GM19025 (cell line): Measurements from ENCODE around the gene ZDHHC5.

Source experiments
- ATAC-seq: cut with Tn5 transposase; IDR thresholded peaks from one replicate; pipeline ENCODE4 v1.9.1; 2021; ENCODE audit warnings: mild to moderate bottlenecking, low read depth, moderate library complexity; ENCODE audit not compliant: unreplicated experiment

The ZDHHC5 gene

GRCh38 chr11:57667736-57668433, at the start of gene ZDHHC5:
ZDHHC5 (plus strand) TSS chr11:57668114; CDS start chr11:57673091, 4,977 bp downstream.
- ATAC-seq, result peak; percentile 84

DNA sequence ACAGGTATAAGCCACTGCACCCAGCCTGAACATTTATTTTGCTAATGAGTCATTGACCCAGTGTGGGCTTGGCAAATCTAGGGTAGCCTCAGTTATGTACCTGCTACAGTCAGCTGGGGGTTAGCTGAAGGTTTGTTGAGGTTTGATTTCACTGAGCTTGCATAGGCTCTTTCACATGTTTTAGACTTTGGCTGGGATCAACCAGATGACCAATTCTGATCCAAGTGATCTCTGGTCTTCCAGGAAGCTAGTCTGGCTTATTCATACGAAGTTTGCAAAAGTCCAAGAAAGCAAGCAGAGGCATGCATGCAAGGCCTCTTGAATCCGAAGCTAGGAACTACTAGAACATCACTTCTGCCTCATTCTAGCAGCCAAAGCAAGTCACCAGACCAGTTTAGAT, 49.5 kb upstream of the ZDHHC5 start:
- ATAC-seq, result no peak

DNA sequence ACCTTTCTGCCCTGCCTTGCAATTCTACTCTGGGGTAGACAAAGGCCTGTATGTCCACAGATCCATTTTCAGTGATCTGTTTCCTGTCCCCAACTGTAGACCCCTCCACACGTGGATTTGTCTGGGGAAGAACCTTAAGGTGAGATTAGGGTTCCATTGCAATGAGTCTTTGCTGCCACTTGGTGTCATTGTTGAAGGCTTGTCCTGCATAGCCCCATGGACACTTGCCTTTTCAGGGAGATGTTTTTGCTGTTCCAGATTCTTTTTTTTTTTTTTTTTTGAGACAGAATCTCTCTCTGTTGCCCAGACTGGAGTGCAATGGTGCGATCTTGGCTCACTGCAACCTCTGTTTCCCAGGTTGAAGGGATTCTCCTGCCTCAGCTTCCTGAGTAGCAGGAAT, 48.6 kb upstream of the ZDHHC5 start:
- no peak for ATAC-seq

- ATAC-seq, result no peak
These were observed 47.4 kb upstream of the ZDHHC5 start for GRCh38 chr11:57620467-57620866.

DNA sequence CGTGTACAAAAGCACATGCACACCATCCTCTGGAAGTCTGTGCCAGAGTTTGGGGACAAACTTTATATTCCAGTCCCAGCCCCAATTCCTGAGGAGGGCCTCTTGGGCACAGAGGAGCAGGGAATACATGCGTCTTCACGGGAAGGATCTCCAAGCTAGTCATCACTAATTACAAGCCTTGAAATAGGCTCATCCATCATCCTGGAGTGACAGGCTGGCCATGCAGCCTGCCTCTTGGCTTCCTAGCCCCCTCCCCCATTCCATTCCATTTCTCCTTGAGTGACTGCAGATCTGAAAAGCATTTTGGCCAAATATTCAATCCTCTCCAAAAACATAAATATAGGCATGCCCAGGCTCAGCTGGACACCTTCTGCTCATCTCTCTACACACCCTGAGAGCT, 45.7 kb upstream of the ZDHHC5 start:
- no peak for ATAC-seq

DNA sequence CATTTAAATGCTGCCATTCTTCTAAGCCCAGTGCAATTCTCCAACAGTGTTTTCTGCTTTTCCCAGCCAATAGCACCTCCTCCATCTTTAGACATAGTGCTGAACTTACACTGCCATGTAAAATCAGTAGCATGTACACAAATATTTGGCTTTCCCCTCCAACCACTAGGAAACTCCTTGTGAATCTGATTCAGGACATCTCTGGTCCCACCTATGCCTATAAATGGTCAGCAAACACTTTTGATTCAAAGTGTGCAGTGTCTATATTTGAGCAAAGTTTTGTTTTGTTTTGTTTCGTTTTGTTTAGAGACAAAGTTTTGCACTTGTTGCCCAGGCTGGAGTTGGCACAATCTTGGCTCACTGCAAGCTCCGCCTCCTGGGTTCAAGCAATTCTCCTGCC, 43.0 kb upstream of the ZDHHC5 start:
- ATAC-seq, result no peak

DNA sequence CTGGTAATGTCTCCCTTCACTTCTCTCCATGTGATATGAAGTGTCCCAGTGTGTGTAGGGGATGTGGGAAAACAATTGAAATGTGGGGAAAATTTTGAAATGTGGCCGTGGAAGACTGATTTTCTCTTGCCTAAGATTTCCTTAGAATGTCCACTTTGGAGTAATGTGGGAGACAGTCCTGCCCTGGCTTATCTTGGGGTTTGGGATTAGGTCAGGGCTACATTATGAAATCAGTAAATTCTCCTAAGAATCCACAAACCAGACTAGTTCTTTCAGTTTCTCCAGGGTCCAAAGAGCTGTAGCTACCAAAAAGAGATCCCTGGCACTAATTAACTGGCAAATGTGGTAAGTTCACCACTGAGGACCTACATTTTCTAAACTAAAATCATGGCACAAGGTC, 41.0 kb upstream of the ZDHHC5 start:
- ATAC-seq, result no peak

DNA sequence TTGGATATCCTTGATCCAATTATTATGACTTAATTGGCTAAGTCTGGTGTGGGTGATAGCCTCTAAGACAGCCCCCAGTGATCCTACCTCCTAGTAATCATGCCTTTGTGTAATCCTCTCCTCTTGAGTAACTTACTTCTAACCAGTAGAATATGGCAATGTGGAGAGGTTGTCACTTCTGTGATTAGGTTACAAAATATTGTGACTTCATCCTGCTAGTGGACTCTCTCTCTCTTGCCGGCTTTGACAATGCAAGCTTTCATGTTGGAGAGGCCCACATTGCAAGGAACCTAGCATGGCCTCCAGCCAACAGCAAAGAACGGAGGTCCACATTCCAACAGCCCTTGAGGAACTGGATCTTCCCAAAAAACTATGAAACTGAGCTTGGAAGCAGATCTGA, 37.7 kb upstream of the ZDHHC5 start:
- no peak for ATAC-seq

- ATAC-seq, result no peak
These were observed 35.8 kb upstream of the ZDHHC5 start for GRCh38 chr11:57632116-57632515.

- no peak for ATAC-seq
These were observed 34.4 kb upstream of the ZDHHC5 start for GRCh38 chr11:57633394-57634070.

DNA sequence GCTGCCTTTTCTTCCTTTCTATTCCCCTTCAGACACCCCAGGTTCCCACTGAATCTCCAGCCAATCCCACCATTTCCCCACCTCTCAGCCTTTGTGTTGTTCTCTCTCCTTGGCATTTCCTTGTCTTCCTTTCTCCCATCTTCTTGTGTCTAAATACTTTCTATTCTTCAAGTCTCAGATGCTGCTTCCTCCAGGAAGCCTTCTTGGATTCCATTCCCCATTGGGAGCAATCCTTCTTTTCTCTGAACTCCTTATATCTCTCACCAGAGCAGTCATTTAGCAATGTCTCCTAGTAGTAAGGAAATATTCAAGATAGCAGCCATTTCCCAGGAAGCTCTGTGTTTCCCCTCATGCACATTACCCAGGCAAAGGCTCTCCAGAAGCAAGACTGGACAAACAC, 33.6 kb upstream of the ZDHHC5 start:
- ATAC-seq, result no peak

DNA sequence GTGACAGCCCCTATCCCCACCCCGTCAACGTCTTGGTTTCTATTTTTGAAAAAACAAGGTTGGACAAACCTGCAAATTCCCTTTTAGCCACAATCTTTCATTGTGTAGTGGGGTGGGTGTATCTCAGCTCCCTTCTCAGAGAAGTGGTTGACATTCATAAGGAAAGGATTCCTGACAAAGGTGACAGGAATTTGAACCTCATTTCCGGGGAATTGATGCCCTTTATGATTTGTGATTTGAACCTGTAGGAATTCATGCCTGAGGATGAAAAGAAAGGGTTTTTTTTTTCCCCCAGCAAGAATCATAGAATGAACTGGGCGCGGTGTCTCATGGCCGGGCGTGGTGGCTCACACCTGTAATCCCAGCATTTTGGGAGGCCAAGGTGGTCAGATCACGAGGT, 32.7 kb upstream of the ZDHHC5 start:
- ATAC-seq, result no peak

GRCh38 chr11:57637626-57638004, 30.3 kb upstream of the ZDHHC5 start:
- ATAC-seq, result no peak

DNA sequence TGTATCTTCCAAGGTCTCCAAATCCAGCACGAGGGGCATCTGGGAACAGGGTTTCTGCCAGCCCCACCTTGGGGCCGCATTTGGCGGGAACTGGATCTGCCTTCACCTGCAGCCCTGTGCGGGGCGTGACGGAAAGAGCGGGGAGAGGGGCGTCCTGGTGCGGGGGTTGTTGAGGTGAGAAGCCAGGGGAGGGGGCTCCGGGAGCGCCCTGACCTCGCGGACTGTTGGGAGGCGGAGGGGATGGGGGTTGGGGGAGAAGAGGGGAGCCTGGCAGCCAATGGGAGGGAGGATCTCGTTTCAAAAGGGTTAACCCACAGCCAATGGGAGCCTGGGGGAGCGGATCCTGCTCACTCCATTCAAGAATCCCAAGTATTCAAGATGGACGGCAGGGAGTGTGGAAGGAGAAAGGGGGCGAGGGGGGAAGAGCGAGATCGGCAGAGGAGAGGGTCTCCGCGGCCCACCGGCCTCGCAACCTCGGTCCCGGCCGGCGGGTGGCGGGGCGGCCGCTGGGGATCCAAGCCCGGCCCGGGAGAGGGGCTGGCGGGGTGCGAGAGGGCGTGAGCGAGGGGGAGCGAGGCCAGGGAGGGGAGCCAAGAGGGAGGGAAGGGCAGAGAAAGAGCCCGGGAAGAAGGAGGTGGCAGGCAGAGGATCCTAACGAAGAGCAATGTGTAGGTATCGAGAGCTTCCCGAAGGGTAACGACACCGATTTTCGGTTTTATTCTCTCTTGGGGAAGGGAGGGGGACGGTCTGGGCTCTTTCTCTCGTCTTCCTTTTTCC, 29.7 kb upstream of the ZDHHC5 start:
- ATAC-seq, result no peak

DNA sequence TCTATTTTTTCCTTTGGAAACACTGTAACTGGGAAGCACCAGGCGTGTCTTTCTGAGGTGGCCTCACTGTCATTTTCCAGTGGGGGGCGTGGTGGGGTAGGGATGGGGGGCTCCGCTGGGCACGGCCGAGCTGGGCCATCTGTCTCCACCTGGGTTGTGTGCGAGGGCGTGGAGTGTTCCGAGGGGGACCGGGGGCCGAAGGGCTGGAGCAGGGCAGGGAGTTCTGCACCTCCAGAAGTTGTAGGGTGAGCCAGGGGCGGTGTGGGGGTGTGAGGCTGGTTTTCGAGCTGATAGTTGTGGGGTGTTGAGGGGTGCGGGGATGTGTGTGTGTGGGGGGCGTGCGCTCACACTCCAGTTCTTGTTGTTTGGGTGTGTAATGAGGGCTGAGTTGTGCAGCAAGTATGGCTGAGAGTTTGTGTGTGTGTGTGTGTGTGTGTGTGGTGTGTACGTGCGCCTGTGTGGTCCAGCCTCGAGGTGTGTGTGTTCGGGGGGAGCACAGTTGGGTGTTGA, 29.0 kb upstream of the ZDHHC5 start:
- ATAC-seq, result no peak

DNA sequence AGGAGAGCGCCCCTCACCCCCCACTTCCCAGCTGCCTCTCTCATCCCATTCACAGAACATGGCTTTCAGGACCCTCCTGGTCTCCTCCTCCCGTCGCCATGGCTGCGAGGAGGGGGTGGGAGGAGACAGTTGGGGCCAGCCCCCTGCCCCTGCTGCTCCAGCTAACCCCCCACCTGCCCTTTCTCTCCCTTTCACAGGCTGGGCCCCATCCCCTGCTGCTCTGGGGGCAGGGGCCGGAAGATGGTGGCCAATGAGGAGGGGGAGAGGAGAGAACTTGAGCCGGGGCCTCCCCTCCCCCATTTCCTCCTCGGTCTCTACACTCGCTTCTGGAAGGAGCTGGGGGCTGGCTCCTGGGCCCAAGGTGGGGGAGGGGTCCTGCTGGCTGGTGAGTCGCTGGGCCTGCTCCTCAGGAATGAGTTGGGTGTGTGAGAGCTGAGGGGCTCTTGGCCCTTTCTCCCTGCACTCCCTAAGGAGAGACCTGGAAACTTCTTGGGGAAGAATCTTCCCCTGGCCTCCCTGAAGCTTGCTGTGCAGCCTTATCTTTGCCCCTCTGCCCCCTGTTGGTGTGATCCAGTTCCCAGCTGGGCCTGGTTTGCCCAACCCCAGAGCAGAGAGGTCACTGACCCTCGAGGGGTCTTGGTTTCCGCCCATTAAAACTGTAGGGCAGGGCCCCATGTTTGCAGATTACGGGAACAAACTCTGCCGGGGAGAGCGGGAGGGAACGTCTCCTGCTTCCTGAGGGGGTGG, 28.4 kb upstream of the ZDHHC5 start:
- ATAC-seq, result no peak

DNA sequence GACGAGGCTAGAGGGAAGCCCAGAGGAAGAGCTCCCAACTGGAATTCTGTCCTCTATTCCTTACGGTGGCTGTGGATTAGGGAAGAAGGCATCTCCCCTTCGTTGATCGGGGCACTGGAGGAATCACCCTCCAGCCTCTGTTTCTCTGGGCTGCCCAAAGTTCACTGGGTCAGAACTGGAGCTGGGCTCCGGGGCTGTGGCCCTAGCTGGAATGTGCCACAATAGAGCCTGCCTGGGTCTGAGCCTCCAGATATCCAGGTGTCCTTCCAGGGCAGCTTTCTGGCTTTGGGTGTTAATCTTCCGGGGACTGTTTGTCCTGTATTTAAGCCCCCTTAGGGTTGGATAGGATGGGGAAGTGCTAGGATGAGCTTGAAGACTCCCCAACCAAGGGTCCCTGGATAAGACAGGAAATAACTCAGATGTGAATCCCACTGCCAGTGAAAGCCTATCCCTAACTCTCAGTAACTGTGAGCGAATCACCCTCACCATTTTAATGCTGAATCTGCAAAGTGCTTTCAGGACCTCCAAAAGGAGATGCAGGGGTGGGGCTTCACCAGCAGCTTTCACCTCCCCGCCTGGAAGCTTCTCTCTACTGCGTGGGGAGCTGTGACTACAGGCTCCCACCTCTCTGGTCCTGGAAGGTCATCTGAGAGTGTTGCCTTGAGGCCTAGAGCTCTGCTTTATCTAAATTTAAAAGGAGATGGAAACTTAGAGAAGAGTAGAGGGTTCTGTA, 27.7 kb upstream of the ZDHHC5 start:
- ATAC-seq, result no peak

DNA sequence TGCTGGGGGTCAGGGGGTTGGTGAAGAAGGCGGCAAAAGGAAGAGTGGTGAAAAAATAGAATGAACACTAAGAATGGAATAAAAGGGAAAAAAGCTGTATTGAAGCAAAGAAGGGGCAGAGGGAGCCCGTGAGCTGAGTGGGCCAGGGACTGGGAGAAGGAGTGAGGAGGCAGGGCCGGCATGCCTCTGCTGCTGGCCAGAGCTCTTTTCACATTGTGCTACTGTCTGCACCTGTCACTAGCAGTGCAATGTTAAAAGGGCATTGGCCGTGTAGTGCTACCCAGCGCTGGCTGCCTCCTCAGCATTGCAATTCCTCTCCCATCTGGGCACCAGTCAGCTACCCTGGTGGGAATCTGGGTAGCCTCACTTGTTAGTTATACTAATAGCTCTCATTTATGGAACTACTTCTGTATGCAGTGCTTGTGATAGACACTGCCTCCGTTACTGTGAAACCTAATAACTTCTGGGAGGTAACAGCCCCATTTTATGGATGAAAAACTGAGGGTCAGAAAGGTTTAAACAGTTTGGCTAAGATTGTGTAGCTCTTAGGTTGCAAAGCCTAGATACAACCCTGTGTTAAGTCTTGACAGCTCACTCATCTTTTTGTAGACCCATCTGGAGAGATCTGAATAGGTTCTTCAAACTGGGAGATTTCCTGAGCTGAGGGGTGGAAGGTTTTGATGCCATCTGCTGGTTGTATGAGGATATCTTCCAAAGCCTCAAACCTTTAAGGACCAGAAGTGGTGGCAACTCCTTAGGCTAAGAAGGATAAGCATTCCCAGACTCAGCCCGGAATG, 26.7 kb upstream of the ZDHHC5 start:
- no peak for ATAC-seq

GRCh38 chr11:57643802-57644201, 24.1 kb upstream of the ZDHHC5 start:
- ATAC-seq, result no peak
